ENCODE data around the gene DOCK2. TPM values are rescaled to one million over a fixed set of nuclear protein-coding genes. Genes with fewer than 3 reads are reported as not detected.

Gene DOCK2
- total RNA-seq, 4 donors from 2014 or later, result 2.0 to 17.4 (median 7.5) TPM

- H3K27me3 ChIP-seq, result no peaks in the 10 kb centered on the region
- no peak overlapping the region for H3K4me3 ChIP-seq
- no peaks in the 10 kb centered on the region for H3K9me3 ChIP-seq
- TF ChIP-seq POLR2A (IDR thresholded peaks at IDR 0.05) (no peak), CTCF (IDR thresholded peaks at IDR 0.05) (no peak)
- no peak overlapping the region for H3K27ac ChIP-seq
- intact Hi-C loops (cut with DNase I; ENCODE audit: low total_unique reads), result no loop called here
- H3K36me3 ChIP-seq, result no peaks in the 10 kb centered on the region
- H3K4me1 ChIP-seq, result no peaks in the 10 kb centered on the region
- no peak for DNase-seq
These were observed 271.8 kb downstream of the DOCK2 start for GRCh38 chr5:169908864-169909263.

- no peak for DNase-seq
- no peaks in the 10 kb centered on the region for H3K9me3 ChIP-seq
- no peak overlapping the region for H3K4me3 ChIP-seq
- intact Hi-C loops (cut with DNase I; ENCODE audit: low total_unique reads), result no loop called here
- no peaks in the 10 kb centered on the region for H3K4me1 ChIP-seq
- no peaks in the 10 kb centered on the region for H3K36me3 ChIP-seq
- H3K27me3 ChIP-seq, result no peaks in the 10 kb centered on the region
- TF ChIP-seq CTCF (IDR thresholded peaks at IDR 0.05) (no peak), POLR2A (IDR thresholded peaks at IDR 0.05) (no peak)
- H3K27ac ChIP-seq, result no peak overlapping the region
These were observed 272.9 kb downstream of the DOCK2 start for GRCh38 chr5:169909945-169910344.

- H3K27me3 ChIP-seq, result no peaks in the 10 kb centered on the region
- intact Hi-C loops (cut with DNase I; ENCODE audit: low total_unique reads), result no loop called here
- no peaks in the 10 kb centered on the region for H3K4me1 ChIP-seq
- no peaks in the 10 kb centered on the region for H3K36me3 ChIP-seq
- H3K9me3 ChIP-seq, result no peaks in the 10 kb centered on the region
- DNase-seq, result no peak
- no peak overlapping the region for H3K27ac ChIP-seq
- no peak overlapping the region for H3K4me3 ChIP-seq
- TF ChIP-seq CTCF (IDR thresholded peaks at IDR 0.05), result no peak
- no peak for TF ChIP-seq POLR2A (IDR thresholded peaks at IDR 0.05)
These were observed 273.3 kb downstream of the DOCK2 start for GRCh38 chr5:169910393-169910792.

- intact Hi-C loops (cut with DNase I; ENCODE audit: low total_unique reads), result no loop called here
- TF ChIP-seq CTCF (IDR thresholded peaks at IDR 0.05) (no peak), POLR2A (IDR thresholded peaks at IDR 0.05) (no peak)
- H3K9me3 ChIP-seq, result no peaks in the 10 kb centered on the region
- no peaks in the 10 kb centered on the region for H3K4me1 ChIP-seq
- no peaks in the 10 kb centered on the region for H3K27me3 ChIP-seq
- H3K4me3 ChIP-seq, result no peak overlapping the region
- H3K36me3 ChIP-seq, result no peaks in the 10 kb centered on the region
- H3K27ac ChIP-seq, result no peak overlapping the region
- no peak for DNase-seq
These were observed 274.6 kb downstream of the DOCK2 start for GRCh38 chr5:169911448-169912212.

- Histone ChIP-seq H3K36me3 (no peaks in the 10 kb centered on the region), H3K27me3 (no peaks in the 10 kb centered on the region), H3K27ac (no peak overlapping the region), H3K4me1 (no peaks in the 10 kb centered on the region), H3K4me3 (no peak overlapping the region), H3K9me3 (no peaks in the 10 kb centered on the region)
- DNase-seq, result no peak
- TF ChIP-seq POLR2A (IDR thresholded peaks at IDR 0.05), result no peak
- intact Hi-C loops (cut with DNase I; ENCODE audit: low total_unique reads), result no loop called here
These were observed 276.4 kb downstream of the DOCK2 start for GRCh38 chr5:169913479-169913878.

Data from uterus (tissue), 4 donors.